Upper lobe of right lung (tissue), 1 donor: ENCODE data around the gene PTTG1IP. TPM values are rescaled to one million over a fixed set of nuclear protein-coding genes. Genes with fewer than 3 reads are reported as not detected.

Source experiments
- ATAC-seq: fragments of 200-7000 bp; cut with Tn5 transposase; one replicate; pipeline ENCODE4 v1.9.1; 2020; ENCODE audit warnings: mild to moderate bottlenecking, moderate library complexity
- DNase-seq: peaks from one replicate; pipeline ENCODE4 v3.0.0-alpha.2; 2020
- H3K27ac ChIP-seq: fragments of 200-600 bp; one replicate; pipeline ENCODE4 v1.8.0; 2022
- H3K27me3 ChIP-seq: fragments of 200-600 bp; one replicate; pipeline ENCODE4 v1.8.0; 2022; ENCODE audit warnings: mild to moderate bottlenecking
- H3K36me3 ChIP-seq: fragments of 200-600 bp; one replicate; pipeline ENCODE4 v1.8.0; 2022
- H3K4me1 ChIP-seq: fragments of 200-600 bp; one replicate; pipeline ENCODE4 v1.8.0; 2022
- H3K4me3 ChIP-seq: fragments of 200-600 bp; one replicate; pipeline ENCODE4 v1.8.0; 2022; ENCODE audit warnings: mild to moderate bottlenecking
- H3K9me3 ChIP-seq: fragments of 200-600 bp; one replicate; pipeline ENCODE4 v1.8.0; 2022
- intact Hi-C: fragments of 100-400 bp; cut with DNase I; formaldehyde crosslinking; loops from one replicate; pipeline ENCODE4 v1.11.0; 2022
- total RNA-seq: library from RNA; stranded (reverse); fragmentation: NEBNext Ultra II Directional; extraction: Animal tissue kit (Norgen Biotek cat#: 25700); gene quantifications from one replicate; pipeline ENCODE4 v1.2.1, GENCODE V29; 2021
- TF ChIP-seq, protein P1 (sequence below): fragments of 200-600 bp; IDR thresholded peaks from one replicate; pipeline ENCODE4 v1.8.0; 2022; ENCODE audit warnings: antibody characterized with exemption
- donor health status: DM: no; HTN: yes; CAD: no; lungs with severe emphysema.

Gene PTTG1IP
- total RNA-seq, 1 donor from 2014 or later = 244 TPM

DNA sequence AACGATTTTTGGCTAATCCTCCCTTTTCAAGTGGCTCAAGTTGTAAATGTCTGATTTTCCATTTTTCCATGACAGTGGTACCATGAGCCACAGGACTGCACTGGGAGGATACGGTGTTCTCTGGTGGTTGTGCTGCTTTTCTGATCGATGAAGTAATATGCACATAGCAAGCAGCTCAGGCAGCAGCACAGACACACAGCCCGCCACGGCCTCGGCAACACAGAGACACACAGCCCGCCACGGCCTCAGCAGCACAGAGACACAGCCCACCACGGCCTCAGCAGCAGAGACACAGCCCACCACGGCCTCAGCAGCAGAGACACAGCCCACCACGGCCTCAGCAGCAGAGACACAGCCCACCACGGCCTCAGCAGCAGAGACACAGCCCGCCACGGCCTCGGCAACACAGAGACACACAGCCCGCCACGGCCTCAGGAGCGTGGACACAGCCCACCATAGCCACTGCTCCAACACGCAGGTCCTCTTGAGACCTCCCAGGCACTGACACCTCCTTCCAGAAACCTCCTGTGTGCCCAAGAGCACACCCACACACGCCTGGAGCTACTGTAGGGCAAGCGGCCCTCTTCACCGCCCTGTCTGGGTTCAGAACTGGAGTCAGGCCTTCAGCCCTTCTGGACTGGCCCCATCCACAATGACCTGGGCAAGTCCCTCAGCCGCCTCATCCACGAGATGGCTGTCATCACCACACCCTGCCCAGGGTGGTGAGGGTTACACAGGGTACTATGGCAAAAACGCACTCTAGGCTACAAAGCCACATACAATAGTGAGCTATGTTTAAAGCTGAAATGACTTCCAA, 10.4 kb downstream of the PTTG1IP start:
- H3K27me3 ChIP-seq = no peaks in the 10 kb centered on the region
- DNase-seq = peak; percentile 46
- peaks cover 73% of the 10 kb centered on the region for H3K36me3 ChIP-seq

DNA sequence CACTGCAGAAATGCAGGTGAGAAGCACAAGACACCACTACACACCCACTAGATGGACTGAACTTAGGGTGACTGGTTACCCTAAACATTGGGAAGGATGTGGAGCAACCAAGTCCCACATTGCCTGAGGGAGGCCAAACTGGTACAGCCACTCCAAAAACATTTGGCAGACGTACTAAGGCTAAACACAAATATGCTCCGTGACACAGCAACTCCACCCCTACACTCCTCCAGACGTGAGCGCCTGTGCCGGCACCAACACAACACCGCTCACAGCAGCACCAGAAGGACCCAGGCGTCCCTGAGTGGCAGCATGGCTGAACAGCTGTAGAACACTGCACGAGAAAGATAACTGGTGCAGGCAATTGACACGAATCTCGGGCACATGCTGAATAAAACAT, 14.7 kb downstream of the PTTG1IP start:
- DNase-seq = peak; percentile 57
- Histone ChIP-seq H3K36me3 (peaks cover 89% of the 10 kb centered on the region), H3K4me3 (no peak overlapping the region), H3K27ac (no peak overlapping the region), H3K4me1 (peaks cover 4% of the 10 kb centered on the region), H3K27me3 (no peaks in the 10 kb centered on the region), H3K9me3 (no peaks in the 10 kb centered on the region)
- TF ChIP-seq, protein P1, sequence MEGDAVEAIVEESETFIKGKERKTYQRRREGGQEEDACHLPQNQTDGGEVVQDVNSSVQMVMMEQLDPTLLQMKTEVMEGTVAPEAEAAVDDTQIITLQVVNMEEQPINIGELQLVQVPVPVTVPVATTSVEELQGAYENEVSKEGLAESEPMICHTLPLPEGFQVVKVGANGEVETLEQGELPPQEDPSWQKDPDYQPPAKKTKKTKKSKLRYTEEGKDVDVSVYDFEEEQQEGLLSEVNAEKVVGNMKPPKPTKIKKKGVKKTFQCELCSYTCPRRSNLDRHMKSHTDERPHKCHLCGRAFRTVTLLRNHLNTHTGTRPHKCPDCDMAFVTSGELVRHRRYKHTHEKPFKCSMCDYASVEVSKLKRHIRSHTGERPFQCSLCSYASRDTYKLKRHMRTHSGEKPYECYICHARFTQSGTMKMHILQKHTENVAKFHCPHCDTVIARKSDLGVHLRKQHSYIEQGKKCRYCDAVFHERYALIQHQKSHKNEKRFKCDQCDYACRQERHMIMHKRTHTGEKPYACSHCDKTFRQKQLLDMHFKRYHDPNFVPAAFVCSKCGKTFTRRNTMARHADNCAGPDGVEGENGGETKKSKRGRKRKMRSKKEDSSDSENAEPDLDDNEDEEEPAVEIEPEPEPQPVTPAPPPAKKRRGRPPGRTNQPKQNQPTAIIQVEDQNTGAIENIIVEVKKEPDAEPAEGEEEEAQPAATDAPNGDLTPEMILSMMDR = no peak
- ATAC-seq = peak; percentile 71
- intact Hi-C loops = loop anchor here (10.0 kb wide), 1 partner anchor 54 kb away; the partner anchor contains the start of gene UBE2G2

More for the DNA sequence above, 10.4 kb downstream of the PTTG1IP start:
- no peak for ATAC-seq
- H3K4me1 ChIP-seq = peaks cover 32% of the 10 kb centered on the region
- no peak overlapping the region for H3K27ac ChIP-seq
- intact Hi-C loops = no loop called here
- TF ChIP-seq, protein P1 = no peak
- H3K9me3 ChIP-seq = no peaks in the 10 kb centered on the region
- H3K4me3 ChIP-seq = no peak overlapping the region

DNA sequence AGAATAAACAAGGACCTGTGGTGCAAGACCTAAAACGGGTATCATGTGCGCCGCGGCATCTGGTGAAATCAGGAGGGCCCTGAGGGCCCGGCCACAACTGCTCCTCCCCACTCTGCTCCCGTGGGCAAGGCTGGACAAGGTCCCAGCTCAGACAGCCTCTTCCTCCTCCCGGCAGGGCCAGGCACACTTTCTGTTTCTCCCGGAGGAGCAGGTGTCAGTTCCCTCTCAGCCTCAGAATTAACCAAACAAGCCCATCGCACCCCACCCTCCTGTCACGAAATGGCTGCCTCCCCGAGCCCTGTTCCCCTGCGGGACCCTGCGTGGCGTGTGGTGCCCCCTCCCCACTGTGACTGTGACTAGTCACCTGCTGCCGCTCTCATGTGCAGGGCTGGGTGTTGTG, 15.2 kb downstream of the PTTG1IP start:
- no peaks in the 10 kb centered on the region for H3K9me3 ChIP-seq
- H3K27ac ChIP-seq = no peak overlapping the region
- intact Hi-C loops = loop anchor here (10.0 kb wide), 1 partner anchor 53 kb away; the partner anchor contains the start of gene UBE2G2
- no peak overlapping the region for H3K4me3 ChIP-seq
- DNase-seq (peak; percentile 56), ATAC-seq (peak; percentile 17)
- peaks cover 84% of the 10 kb centered on the region for H3K36me3 ChIP-seq
- H3K27me3 ChIP-seq = no peaks in the 10 kb centered on the region
- TF ChIP-seq, protein P1 = no peak
- peaks cover 4% of the 10 kb centered on the region for H3K4me1 ChIP-seq

DNA sequence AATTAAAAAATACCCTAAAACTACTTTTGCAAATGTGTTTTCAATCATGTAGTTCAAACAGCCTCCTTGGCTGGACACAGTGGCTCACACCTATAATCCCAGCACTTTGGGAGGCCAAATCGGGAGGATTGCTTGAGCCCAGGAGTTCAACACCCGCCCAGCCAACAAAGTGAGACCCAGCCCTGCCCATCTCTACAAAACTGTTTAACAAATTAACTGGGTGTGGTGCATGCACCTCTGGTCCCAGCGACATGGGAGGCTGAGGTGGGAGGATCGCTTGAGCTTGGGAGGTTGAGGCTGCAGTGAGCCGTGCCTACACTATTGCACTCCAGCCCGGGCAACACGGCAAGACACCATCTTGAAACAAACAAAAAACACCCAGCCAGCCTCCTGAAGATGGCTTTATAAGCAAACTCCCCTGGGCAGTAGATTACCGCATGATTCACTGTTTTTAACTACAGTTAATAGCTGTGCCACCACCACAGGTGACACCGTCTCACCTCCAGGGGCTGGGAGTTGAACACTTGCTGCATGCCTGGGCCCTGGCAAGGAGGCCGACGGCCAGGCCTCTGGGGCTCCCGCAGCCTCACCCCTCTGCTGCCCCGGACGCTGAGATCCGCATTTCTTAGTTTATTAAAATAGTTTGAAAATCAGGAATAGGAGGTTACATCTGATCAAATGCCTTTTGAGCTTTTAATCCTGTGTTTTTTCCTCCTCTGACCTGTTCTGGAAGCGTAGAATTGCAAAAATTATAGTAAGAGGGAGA, 16.2 kb downstream of the PTTG1IP start:
- Histone ChIP-seq H3K36me3 (peaks cover 83% of the 10 kb centered on the region), H3K9me3 (no peaks in the 10 kb centered on the region), H3K27ac (no peak overlapping the region), H3K27me3 (no peaks in the 10 kb centered on the region), H3K4me3 (no peak overlapping the region), H3K4me1 (peaks cover 4% of the 10 kb centered on the region)
- ATAC-seq (no peak), DNase-seq (peak; percentile 21)
- TF ChIP-seq, protein P1 = no peak
- intact Hi-C loops = loop anchor here (10.0 kb wide), 1 partner anchor 53 kb away; the partner anchor contains the start of gene UBE2G2

DNA sequence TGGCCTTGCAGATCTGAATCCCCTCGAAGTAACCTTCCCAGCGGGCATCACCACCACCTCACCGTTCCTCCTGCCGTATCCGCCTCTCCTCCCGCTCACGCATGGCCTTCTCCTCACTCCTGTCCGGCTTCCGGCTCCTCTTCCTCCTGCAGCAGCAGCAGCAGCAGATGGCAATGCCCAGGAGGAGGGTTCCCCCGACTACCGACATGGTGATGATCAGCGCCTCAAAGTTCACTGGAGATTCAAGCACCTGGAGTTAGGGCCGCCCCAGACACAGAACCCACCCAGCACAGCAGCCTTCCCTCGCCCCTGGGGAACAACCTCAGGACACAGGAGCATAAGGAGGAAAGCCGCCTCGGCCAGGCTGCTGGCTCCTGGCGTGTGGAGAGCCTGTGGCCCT, 17.4 kb downstream of the PTTG1IP start:
- intact Hi-C loops = loop anchor here (10.0 kb wide), 1 partner anchor 51 kb away; the partner anchor contains the start of gene UBE2G2
- no peak for ATAC-seq
- Histone ChIP-seq H3K36me3 (peaks cover 81% of the 10 kb centered on the region), H3K9me3 (no peaks in the 10 kb centered on the region), H3K27ac (no peak overlapping the region), H3K27me3 (no peaks in the 10 kb centered on the region), H3K4me1 (peaks cover 4% of the 10 kb centered on the region), H3K4me3 (no peak overlapping the region)
- DNase-seq = peak; percentile 49
- TF ChIP-seq, protein P1 = no peak
